ENCODE results near the gene HSPA12B.

Gene HSPA12B

DNA sequence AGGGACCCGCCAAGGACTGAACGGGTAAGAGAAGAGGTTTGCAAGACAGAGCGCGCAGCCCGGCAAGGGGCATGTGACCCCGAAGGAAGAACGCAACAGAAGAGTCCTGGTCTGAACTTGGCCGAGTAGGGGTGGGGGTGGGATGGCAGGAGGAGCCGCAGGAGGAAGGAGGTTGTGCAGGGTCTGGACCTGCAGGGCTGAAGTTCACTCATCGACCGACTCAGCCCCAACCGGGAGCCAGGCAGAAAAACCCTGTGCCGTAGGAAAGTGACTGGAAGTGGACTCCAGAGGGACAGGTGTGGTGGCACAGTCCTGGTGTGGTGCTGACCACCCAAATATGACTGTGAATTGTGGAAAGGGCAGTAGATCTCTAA is 19.9 kb downstream of the HSPA12B start:
- TF ChIP-seq CTCF (IDR thresholded peaks at IDR 0.05; ENCODE audit: low read depth, low read length): no peak
- H3K4me3 ChIP-seq (replicated peaks in 1 of 2; ENCODE audit: low read depth in 2 of 2, low read length in 2 of 2): peak overlapping the region in 1 of 2 donors; percentile 17
- no peak for DNase-seq (ENCODE audit: low read depth in 2 of 2)

DNA sequence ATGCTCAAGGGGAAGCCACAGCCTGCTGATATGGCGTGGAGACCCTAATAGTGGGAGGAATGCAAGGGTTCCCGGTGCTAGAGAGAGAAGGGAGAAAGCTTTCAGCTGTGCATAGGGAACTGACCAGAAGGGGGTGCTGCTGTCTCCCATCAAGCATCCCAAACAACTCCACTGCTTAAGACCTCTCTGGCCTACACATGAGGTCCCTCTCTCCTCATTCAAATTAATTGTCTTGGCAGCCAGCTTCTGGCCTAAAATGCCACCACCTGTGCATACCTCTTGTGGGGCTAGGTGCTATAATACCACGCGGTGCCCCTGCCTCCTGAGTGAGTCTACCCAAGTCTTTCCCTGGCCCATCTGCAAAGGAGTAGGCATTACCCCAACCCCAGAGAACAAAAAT is 20.6 kb downstream of the HSPA12B start:
- H3K4me3 ChIP-seq (replicated peaks in 1 of 2; ENCODE audit: low read depth in 2 of 2, low read length in 2 of 2): no peak overlapping the region
- DNase-seq (ENCODE audit: low read depth in 2 of 2): peak; percentile 85
- peak; percentile 85 for TF ChIP-seq CTCF (IDR thresholded peaks at IDR 0.05; ENCODE audit: low read depth, low read length)

DNA sequence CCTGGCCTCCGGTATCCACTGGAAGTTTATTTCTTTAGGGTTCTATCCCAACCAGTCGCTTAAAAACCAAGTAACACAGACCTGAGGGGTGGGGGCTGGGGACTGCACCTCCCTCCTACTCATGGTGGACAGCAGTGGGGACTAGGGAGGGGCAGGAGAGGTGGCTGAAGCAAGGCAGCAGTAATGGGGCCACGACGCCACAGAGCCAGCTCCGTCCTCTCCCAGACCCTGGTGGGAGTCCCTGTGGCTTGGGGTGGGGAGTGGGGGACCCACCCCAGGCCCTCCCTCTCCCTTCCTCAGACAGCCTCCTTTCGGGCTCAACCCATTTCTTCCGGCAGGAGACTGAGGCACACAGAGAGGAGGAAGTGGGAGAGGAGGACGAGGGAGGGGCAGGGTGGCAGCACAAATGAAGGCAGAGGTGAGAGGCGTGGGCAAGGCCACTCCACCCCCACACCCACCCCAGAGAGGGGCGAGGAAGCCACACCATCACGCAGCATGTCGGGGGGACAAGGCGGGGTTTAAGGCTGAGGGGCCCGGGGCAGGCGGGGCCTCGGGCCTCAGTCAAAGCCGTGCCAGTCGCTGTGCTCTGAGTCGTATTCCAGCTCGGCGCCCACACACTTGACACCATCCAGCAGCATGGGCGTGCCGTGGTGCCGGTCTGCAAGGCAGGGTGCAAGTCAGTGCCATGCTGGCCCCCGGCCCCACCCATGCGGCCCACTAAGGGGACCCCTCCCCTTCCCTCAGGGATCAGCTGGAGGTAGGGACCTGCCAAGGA is 21.2 kb downstream of the HSPA12B start:
- no peak overlapping the region for H3K4me3 ChIP-seq (replicated peaks in 1 of 2; ENCODE audit: low read depth in 2 of 2, low read length in 2 of 2)
- no peak for DNase-seq (ENCODE audit: low read depth in 2 of 2)
- no peak for TF ChIP-seq CTCF (IDR thresholded peaks at IDR 0.05; ENCODE audit: low read depth, low read length)

DNA sequence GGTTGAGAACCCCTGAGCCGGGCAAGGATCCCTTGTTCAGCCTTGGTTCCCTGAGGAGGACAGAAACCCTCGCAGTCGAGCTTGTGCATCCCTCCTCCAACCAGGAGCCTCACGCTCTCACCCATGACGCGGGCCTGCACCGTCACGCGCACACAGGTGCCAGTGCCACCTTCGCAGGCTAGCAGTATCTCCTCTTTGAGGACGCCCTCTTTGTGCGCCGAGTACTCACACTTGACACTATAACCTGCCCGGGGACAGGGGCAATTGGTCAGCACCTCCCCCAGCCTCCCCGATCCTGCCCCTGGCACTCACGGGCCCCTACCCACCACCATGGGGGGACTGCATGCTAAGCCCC is 21.8 kb downstream of the HSPA12B start:
- H3K4me3 ChIP-seq (replicated peaks in 1 of 2; ENCODE audit: low read depth in 2 of 2, low read length in 2 of 2): no peak overlapping the region
- no peak for DNase-seq (ENCODE audit: low read depth in 2 of 2)
- no peak for TF ChIP-seq CTCF (IDR thresholded peaks at IDR 0.05; ENCODE audit: low read depth, low read length)

- DNase-seq (ENCODE audit: low read depth in 2 of 2): no peak
- TF ChIP-seq CTCF (IDR thresholded peaks at IDR 0.05; ENCODE audit: low read depth, low read length): no peak
- H3K4me3 ChIP-seq (replicated peaks in 1 of 2; ENCODE audit: low read depth in 2 of 2, low read length in 2 of 2): no peak overlapping the region
Observed at GRCh38 chr20:3755269-3755668, 22.8 kb downstream of the HSPA12B start.

DNA sequence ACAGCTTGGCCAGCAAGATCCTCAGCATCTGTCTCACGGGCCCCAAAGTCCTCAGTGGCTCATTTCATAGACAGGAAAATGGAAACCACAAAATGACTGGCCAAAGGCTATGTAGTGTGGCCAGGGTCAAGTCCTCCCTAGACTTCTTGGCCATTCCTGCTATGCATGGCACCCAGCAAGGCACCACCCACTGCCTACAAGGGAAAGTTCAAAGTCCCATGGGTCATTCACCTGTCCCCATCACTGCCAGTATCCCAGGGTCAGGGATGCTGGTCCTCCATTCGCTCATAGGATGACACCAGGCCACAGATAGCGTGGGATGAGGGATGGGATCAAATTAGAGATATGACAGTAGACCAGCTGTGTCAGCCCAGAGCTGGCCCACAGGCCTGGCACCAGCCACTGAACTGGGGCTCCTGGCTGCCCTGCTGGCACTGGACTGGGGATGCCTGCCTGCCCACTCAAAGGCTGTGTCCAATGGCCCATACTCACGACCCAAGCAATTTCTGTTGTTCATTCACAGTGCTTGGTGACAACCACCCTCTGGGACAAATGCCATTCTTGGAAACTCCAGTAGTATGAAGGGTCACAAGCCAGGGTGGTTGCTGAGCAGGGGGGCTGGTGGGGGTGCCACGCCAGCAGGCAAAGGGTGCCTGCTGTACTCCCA is 23.5 kb downstream of the HSPA12B start:
- TF ChIP-seq CTCF (IDR thresholded peaks at IDR 0.05; ENCODE audit: low read depth, low read length): no peak
- no peak overlapping the region for H3K4me3 ChIP-seq (replicated peaks in 1 of 2; ENCODE audit: low read depth in 2 of 2, low read length in 2 of 2)
- no peak for DNase-seq (ENCODE audit: low read depth in 2 of 2)

Measured in cardiac fibroblast (primary cell).